Measurements from ENCODE around the gene SEMA3D.

DNA sequence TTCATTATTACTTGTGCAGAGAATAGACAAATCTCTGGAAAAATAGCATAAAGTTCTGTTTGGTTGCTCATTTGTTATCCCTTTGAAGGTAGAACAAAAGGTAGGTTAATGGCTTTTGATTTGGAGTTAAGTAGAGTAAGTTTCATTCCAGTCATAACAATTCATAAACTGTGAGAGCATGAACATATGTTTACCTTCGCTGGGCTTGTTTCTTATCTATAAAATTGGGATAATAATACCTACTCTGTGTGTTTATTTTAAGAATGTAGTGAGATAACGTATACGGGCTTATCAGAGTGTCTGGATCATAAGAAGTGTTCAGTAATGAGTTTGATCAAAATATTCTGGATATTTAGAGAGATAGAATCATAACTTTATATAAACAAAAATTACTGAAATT lies 155.4 kb downstream of the SEMA3D start:
- TF ChIP-seq, protein P1, sequence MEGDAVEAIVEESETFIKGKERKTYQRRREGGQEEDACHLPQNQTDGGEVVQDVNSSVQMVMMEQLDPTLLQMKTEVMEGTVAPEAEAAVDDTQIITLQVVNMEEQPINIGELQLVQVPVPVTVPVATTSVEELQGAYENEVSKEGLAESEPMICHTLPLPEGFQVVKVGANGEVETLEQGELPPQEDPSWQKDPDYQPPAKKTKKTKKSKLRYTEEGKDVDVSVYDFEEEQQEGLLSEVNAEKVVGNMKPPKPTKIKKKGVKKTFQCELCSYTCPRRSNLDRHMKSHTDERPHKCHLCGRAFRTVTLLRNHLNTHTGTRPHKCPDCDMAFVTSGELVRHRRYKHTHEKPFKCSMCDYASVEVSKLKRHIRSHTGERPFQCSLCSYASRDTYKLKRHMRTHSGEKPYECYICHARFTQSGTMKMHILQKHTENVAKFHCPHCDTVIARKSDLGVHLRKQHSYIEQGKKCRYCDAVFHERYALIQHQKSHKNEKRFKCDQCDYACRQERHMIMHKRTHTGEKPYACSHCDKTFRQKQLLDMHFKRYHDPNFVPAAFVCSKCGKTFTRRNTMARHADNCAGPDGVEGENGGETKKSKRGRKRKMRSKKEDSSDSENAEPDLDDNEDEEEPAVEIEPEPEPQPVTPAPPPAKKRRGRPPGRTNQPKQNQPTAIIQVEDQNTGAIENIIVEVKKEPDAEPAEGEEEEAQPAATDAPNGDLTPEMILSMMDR (IDR thresholded peaks at IDR 0.05): no peak
- TF ChIP-seq EP300 (IDR thresholded peaks at IDR 0.05): no peak
